SJCRH30 (cell line): ENCODE measurements around the gene PIEZO1. TPM values are rescaled to one million over a fixed set of nuclear protein-coding genes. Genes with fewer than 3 reads are reported as not detected.
"Not testable (repeated sequence)": the region's sequence is repeated elsewhere in the genome, so short reads cannot be mapped to it uniquely, and the experiment has no call there.

ENCODE experiments used
- DNase-seq, 2 experiments: peaks; one replicate each; pipeline ENCODE4 v3.0.0-alpha.2; 2015 to 2020
- H3K27ac ChIP-seq: fragments of 250-450 bp; sonication (Bioruptor Pico); 2 replicates; pipeline ENCODE4 v1.5.1; 2020; ENCODE audit warnings: mild to moderate bottlenecking, moderate library complexity
- H3K27me3 ChIP-seq: fragments of 250-450 bp; sonication (Bioruptor Pico); 2 replicates; pipeline ENCODE4 v1.5.1; 2020; ENCODE audit warnings: mild to moderate bottlenecking, moderate library complexity
- H3K36me3 ChIP-seq: fragments of 250-450 bp; sonication (Bioruptor Pico); 2 replicates; pipeline ENCODE4 v1.5.1; 2020; ENCODE audit warnings: mild to moderate bottlenecking, moderate library complexity
- H3K4me1 ChIP-seq: fragments of 250-450 bp; sonication (Bioruptor Pico); 2 replicates; pipeline ENCODE4 v1.5.1; 2020; ENCODE audit warnings: mild to moderate bottlenecking, moderate library complexity
- H3K4me3 ChIP-seq: fragments of 250-450 bp; sonication (Bioruptor Pico); 2 replicates; pipeline ENCODE4 v1.5.1; 2020; ENCODE audit warnings: mild to moderate bottlenecking, moderate library complexity
- H3K9me3 ChIP-seq: fragments of 250-450 bp; sonication (Bioruptor Pico); replicated peaks from 2 replicates; pipeline ENCODE4 v1.5.1; 2020; ENCODE audit warnings: mild to moderate bottlenecking, moderate library complexity
- total RNA-seq: library from RNA; depleted of rRNA; stranded (reverse); fragments of >200 nt; shearing (Covaris generic); gene quantifications from 2 replicates; pipeline ENCODE4 v1.2.3, GENCODE V29; 2014; rRNA removed

Gene PIEZO1
- total RNA-seq, 1 experiment from 2014 or later, result 28.1 TPM

GRCh38 chr16:88669493-88669892 is 115.5 kb downstream of the PIEZO1 start:
- DNase-seq, H3K27ac ChIP-seq, H3K9me3 ChIP-seq, H3K4me1 ChIP-seq, H3K27me3 ChIP-seq, H3K36me3 ChIP-seq, H3K4me3 ChIP-seq: not testable (repeated sequence)

- Histone ChIP-seq H3K36me3 (no peaks in the 10 kb centered on the region), H3K4me1 (no peaks in the 10 kb centered on the region), H3K9me3 (no peaks in the 10 kb centered on the region), H3K4me3 (no peak overlapping the region), H3K27ac (no peak overlapping the region), H3K27me3 (no peaks in the 10 kb centered on the region)
- peak; percentile 36 to 37 for DNase-seq
Observed at GRCh38 chr16:88667461-88667860, 117.6 kb downstream of the PIEZO1 start.

GRCh38 chr16:88665570-88665969 is 119.5 kb downstream of the PIEZO1 start:
- DNase-seq, result no peak
- H3K36me3 ChIP-seq, result no peaks in the 10 kb centered on the region
- H3K27ac ChIP-seq, result no peak overlapping the region
- H3K9me3 ChIP-seq, result no peaks in the 10 kb centered on the region
- H3K4me3 ChIP-seq, result no peak overlapping the region
- no peaks in the 10 kb centered on the region for H3K4me1 ChIP-seq
- no peaks in the 10 kb centered on the region for H3K27me3 ChIP-seq

Other genes starting within 250 kb of the PIEZO1 start
- 19.2 and 21.0 TPM in 2 replicates for gene ZC3H18, start 214.8 kb downstream of the PIEZO1 start, total RNA-seq
- not detected in 2 replicates for gene IL17C, start 146.6 kb downstream of the PIEZO1 start, total RNA-seq
- gene CYBA, start 134.2 kb downstream of the PIEZO1 start, total RNA-seq, result 0.24 and 0.76 TPM in 2 replicates
- 12.6 and 21.0 TPM in 2 replicates for gene MVD, start 122.1 kb downstream of the PIEZO1 start, total RNA-seq
- 0.47 and 0.56 TPM in 2 replicates for gene SNAI3, start 98.7 kb downstream of the PIEZO1 start, total RNA-seq
- gene RNF166, start 78.8 kb downstream of the PIEZO1 start, total RNA-seq, result 10.4 and 10.7 TPM in 2 replicates
- gene CTU2, start 78.7 kb downstream of the PIEZO1 start, total RNA-seq, result 10.3 and 11.5 TPM in 2 replicates
- gene CDT1, start 18.6 kb upstream of the PIEZO1 start, total RNA-seq, result 24.3 and 27.2 TPM in 2 replicates
- 43.4 and 46.5 TPM in 2 replicates for gene APRT, start 26.7 kb upstream of the PIEZO1 start, total RNA-seq
- gene GALNS, start 71.7 kb upstream of the PIEZO1 start, total RNA-seq, result 10.4 and 11.1 TPM in 2 replicates
- 34.3 and 36.9 TPM in 2 replicates for gene TRAPPC2L, start 71.9 kb upstream of the PIEZO1 start, total RNA-seq
- gene PABPN1L, start 81.4 kb upstream of the PIEZO1 start, total RNA-seq, result 0.25 TPM in 1 of 2 replicates, not detected in the other
- gene CBFA2T3, start 192.0 kb upstream of the PIEZO1 start, total RNA-seq, result 1.8 and 3.5 TPM in 2 replicates